Measurements from ENCODE around the gene CCBE1.
"Not testable (repeated sequence)": the region's sequence is repeated elsewhere in the genome, so short reads cannot be mapped to it uniquely, and the experiment has no call there.

The CCBE1 gene

DNA sequence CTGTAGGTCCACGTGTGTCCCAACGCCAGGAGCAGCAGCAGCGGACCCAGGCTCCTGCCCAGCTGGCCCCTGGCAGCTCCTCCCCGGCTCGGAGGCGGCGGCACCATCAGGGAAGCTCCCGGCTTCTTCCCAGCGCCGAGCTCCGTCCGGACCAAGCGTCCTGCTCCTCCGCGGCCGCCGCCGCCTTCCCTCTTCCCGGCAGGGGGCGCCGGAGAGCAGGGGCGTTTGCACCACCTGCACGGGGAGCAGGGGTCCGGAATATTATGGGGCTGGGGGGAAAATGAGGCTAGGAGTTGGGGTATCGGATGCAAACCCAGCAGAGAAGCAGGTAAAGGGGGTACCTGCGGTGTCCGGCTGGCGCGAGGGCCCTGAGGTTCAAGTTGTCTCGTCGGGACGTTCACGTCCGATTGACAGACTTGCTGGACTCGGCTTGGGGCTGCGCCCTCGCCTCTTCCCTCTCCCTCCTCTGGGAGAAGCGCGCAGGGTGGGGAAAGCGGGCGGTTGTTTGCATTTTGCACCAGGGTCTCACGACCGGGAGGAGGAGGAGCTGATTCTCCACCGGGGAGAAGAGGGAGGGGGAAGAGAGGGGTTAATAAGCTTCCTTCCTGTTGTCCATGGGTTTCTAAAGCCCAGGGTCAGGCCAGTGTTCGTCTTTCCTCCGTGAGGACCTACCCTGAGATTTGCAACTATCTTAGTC, at the start of gene CCBE1:
Gene CCBE1 (minus strand): TSS at position 188 of the 697 bp plus-strand sequence.
- DNase-seq, result peak; percentile 54

DNA sequence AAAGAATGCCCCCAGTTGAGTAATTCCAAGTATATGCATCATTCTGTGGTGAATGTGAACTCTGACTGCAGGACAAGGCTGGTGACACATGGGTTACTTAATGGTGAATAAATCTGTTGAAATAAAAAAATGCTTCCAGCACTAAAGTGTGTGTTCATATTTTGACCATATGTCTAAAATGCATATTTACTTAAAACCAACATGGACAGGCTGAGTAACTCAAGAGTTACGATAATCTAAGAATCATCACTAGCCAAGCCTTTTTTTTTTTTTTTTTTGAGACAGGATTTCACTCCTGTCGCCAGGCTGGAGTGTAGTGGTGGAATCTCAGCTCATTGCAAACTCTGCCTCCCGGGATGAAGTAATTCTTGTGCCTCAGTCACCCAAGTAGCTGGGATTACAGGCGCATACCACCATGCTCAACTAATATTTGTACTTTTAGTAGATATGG, 47.1 kb upstream of the CCBE1 start:
- DNase-seq, result no peak

DNA sequence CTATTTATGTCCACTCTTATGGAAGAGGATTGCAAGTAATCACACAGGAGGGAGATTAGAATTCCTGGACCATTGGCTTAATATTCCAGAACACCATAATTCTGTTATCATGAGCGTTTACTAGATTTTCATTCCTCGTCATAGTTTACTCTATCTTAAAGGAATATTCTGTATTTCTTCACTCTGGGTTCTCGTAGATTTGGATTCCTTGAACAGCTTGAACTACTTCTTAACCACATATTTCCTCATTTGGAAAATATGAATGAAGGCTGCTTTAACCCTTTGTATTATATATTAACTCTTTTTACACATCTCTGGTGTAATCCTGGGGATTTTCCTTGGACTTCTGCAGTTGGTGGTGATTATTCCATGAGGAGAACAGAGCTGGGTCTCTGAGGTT, 46.3 kb upstream of the CCBE1 start:
- no peak for DNase-seq

DNA sequence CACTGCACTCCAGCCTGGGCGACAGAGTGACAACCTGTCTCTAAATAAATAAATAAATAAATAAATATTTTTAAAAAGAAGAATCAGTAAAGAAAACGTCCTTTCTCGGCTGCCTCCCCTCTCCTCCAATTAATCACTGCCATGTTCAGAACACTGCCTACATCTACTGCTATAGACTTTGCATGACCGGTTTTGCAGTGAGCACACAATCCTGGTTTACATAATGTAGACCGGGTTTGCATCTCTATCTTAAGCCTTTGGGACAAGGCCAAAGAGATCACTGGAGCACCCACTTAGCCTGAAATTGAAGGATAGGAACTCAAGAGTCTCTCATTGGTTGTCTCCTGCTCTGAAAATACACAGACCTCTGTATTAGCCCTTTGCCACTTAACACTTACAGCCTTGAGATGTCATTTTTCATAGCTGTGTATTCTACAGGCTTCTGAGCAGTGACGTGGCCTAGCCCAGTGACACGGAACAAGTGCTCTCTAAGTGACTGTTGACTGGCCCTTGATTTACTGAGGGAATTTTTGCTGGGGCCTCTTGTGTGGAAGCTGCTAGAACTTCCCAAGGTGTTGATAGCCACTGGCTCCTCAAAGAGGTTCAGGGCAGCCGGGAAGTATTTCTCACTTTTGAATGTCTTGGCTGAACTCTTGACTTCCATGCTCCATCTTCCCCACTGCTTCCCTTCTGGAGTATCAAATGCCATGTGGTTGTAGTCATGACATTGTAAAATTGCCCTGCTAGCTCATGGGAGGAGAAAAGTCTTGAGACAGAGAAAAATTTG, 45.3 kb upstream of the CCBE1 start:
- no peak for DNase-seq

DNA sequence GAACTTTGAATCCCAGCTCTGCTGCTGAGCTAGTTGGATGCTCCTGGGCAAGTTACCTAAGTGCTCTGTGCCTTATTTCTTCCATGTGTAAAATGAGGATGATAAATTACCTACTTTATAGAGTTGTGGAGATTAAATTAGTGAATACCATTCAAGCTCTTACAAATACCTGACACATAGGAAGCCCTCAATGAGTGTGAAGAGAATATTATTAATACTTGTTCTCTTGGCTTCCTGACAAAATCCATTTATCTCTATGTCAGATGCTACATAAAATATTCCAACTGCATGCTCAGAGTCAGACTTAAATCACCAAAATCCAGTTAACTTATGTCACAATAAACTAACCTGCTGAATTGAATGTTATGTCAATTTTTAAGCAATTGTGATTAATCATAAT, 42.9 kb upstream of the CCBE1 start:
- no peak for DNase-seq

DNA sequence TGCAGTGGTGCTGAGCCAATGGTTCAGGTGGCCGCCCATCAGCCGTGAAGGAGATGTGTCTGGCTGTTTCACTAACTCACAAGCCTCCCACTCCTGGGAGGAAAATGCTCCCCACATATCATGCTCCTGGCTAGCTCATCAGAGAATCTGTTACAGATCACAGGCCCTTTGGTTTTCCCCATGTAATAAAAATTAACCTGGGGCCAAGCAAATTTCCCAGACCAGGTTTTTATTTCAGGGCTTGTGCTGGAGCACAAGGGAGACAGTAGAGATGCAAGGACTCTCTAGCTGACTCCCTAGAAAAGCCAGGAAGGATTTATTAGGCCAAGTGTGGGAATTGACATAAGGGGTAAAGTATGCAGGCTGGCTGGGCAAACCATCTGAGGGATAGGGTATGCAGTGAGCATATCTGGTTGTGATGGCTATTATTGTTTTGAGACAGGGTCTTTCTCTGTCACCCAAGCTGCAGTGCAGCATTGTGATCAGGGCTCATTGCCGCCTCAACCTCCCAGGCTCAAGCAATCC, 40.6 kb upstream of the CCBE1 start:
- DNase-seq, result no peak

DNA sequence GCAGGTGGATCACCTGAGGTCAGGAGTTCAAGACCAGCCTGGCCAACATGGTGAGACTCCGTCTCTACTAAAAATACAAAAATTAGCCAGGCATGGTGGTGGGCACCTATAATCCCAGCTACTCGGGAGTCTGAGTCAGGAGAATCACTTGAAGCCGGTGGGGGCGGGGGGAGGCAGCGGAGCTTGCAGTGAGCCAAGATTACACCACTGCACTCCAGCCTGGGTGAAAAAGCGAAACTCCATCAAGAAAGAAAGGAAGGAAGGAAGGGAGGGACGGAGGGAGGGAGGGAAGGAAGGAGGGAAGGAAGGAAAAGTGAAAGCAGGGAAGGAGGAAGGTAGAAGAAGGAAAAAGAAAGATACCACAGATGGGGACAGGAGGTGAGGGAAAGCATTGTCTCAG, 40.1 kb upstream of the CCBE1 start:
- not testable (repeated sequence) for DNase-seq

DNA sequence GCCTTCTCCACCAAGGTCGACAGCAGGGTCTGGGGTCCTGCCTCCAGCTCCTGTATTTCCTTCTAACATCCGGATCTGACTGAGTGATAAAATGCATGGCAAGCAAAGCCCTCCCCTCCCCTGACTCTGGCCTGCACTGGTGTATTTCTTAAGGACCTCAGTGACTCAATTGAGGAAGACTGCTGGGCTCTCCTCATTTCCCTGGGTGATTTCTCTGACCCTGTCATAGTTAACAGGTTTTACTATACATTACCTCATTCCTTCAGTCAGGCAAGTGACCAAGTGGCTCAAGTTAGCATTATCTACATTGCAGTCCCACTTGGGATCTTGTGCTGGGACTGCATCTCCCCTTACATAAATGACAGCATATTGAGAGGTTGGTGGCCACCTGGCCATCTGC, 38.8 kb upstream of the CCBE1 start:
- no peak for DNase-seq

DNA sequence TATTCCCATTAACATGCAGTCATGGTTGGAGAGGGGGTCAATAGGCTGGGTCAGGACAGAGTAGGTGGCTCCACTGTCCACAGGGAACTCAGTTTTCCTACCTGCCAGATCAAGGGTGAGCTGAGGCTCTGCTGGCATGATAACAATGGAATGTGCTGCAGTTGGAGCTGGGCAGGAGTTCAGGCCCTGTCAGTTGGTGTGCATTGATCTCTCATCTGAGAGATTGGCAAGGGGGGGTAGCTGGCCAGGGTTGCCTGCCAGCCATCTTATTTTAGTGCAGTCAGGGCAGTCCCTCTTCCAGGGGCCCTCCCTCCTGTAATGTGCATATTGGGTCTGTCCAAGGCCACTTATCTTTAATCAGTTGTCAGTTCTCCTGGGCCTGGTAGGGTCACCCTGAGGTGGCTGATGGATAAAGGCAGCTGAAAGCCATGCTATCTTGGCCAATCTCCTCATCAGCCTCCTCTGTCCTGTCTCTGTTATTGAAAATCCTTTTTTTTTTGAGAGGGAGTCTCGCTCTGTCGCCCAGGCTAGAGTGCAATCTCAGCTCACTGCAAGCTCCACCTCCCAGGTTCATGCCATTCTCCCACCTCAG, 38.1 kb upstream of the CCBE1 start:
- no peak for DNase-seq

DNA sequence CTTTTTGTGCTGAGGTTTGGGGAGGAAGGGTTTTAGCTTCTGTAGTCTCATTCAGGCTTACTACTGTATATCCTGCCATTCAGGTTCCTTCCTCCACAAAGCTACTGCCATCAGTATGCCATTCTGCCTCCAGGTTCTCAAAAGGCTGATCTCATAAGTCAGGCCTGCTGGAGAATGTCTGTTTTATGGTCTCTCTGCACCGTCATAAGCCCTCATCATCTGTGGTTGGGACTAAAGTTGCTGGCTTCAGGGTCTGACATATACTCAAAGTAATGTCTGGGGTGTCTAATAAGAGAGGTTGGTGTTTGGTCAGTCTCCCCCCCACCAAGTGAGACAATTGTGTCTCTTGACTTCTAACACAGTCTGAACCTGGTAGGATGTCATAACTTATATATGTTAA, 36.2 kb upstream of the CCBE1 start:
- no peak for DNase-seq

DNA sequence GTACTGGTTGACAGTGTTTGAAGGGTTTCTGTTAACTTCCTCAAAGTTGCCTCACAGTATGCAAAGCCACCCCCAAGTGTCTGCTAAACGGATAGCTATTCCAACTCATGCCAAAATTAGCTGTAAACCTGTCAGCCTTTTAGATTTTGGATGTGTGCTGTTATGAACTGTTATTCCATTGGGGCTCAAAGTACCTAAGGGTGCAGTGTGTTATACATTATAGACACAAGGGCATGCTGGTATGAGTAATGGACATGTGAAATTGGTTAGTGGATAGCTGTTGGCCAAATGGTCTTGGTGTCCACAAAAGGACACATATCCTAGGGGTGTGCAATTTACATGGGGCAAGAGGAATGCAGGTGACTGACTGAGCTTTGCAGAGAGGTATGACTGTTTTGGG, 33.7 kb upstream of the CCBE1 start:
- no peak for DNase-seq

DNA sequence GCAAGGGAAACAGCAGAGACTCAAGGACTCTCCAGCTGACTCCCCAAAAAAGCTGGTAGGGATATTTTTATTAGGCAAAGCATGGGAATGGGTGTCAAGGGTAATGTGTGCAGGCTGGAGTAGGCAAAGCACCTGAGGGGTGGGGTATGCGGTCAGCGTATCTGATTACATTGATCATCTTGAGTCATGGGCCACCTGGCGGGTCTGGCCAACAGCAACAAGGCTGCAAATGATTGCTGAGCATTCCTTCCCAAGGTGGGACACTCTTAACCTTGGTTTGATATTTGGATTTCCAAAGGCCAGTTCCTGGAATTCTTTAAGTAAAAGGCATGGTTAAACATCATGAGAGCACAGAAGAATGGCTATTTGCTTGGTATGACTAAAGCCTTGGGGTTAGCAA, 32.6 kb upstream of the CCBE1 start:
- no peak for DNase-seq

DNA sequence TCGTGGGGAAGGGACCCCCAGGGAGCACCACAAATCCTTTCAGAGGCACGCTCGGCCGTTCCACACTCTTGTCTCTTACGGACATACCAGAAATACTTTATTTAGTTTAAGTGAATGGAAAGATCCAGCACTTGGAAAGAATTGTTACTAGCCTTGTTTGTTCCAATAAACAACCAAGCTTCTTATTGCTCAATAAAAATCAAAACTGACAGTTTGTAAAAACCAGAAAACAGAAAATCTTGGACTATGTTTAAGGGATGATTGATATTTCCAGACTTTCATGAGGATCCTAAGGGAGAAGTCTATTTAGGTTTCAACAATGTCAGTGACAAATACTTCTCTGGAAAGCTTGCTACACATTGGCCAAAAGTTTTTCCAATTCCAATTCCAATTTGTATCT, 31.6 kb upstream of the CCBE1 start:
- no peak for DNase-seq

DNA sequence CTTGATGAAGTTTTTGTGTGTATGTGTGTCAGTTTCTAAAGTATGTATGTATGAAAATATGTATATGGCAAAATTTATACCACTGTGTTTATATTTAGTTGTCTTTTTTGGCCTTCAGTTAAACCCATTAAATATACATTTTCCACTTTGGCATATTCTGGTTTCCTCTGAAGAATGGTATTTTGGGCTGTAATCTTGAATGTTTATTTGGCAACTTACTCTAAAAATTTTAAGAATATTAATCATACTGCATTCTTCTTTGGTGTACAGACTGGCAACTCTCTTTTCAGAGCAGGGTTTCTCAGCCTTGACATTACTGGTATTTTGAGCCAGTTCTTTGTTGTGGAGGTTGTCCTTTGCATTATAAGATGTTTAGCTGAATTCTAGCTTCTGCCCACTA, 27.9 kb upstream of the CCBE1 start:
- no peak for DNase-seq

DNA sequence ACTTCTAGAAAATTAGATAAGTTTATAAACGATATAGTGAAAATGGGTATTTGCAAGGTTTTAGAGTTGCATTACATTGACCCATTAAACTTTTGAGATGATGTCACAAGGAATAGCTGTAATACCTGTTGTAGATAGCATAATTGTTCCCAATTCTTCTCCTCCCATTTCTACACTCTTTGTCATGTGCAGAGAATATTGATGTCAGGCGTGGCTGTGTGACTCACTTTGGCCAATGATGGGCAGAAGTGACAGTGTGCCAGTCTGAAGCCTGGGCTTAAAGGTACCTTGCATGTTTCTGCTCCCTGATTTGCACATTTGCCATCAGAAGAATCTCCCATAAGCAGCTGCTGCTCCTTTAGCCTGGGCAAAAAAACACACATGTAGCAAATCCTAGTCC, 26.9 kb upstream of the CCBE1 start:
- no peak for DNase-seq

DNA sequence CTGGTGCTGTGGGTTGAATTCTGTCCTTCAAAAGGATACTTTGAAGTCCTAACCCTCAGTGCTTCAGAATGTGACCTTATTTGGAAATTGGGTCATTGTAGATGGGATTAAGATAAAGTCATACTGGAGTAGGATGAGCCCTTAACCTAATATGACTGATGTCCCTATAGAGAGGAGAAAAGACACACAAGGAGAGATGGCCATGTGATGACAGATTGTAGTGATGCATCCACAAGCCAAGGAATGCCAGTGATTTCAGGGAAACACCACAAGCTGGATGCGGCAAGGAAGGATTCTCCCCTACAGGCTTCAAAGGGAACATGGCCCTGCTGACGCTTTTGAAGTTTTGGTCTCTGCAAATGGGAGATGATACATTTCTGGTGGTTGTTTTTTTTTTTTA, 24.7 kb upstream of the CCBE1 start:
- DNase-seq, result no peak

DNA sequence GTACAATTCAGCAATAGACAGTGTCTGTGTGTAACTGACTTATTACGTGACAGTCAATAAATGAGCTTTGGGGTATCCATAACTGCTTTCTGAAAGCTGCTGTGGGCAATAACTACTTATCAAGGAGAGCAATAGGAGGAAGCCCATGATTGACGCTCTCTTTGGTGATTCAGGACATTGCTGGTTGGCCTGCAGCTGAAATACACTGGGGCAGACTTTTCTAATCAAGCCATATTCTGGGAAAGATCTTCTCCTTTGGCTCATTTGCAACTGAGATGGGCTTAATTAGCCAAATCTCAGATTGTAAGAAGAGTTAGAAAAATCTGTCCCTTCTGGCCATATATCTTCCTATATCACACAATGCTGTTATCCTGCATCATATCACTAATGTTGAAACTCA, 24.0 kb upstream of the CCBE1 start:
- DNase-seq, result no peak

DNA sequence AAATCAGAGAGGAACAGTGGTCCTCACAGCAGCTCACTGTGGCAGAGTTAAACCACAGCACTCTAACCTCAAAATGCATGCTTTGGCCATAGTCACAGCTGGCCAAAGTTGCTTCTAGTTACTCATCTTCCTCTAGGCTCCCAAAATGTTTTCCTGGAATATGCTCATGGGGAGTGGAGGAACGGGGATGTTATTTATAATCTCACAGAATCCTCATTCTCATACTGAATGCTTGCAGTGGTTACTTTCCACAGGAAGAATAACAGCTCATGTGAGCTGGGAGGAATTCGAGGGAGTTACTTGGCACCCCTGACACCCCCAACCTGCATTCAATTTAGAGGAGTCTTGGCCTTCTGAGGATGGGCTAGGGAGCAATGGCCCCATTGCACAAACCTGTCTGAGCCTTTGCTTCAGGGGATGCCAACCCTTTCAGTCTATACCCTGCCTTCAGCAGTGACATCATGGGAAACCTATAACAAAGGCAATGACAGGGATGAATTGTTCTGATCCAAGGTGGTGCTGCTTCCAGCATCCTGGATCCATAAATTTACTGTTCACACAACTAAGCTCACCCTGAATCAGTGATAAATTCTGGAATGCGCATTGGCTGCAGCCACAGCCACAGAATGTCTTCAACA, 22.4 kb upstream of the CCBE1 start:
- no peak for DNase-seq

DNA sequence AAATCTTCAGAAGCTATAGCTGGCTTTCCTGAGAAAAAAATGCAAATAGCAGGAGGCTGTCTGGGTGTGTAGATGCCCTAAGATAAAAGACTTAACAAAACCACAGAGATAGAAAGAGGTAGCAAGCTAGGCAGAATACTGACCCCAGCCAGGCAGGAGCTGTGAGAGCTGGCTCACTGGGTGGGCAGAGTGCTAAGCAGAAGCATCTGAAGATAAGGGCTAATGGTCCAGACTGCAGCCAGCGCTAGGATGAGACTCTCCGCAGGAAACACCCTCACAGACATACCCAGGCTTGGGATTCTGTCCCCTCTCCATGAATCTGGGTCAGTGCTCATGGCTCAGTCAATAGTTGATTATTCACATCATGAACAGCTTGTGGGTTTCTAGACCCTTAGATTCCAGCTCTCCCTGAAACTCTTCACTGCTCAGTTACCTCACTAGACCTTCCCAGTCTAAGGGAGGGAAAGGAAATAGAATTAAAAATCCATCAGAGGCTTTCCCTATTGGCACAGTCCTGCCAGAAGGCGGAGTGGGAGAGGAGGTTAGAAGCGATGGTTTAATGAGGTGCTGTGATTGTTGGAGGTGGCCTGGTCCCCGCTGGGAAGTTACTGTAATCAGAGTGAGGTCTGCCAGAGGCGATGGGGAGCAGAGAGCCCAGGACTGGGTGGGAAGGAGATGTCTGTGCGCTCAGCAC, 21.4 kb upstream of the CCBE1 start:
- no peak for DNase-seq

DNA sequence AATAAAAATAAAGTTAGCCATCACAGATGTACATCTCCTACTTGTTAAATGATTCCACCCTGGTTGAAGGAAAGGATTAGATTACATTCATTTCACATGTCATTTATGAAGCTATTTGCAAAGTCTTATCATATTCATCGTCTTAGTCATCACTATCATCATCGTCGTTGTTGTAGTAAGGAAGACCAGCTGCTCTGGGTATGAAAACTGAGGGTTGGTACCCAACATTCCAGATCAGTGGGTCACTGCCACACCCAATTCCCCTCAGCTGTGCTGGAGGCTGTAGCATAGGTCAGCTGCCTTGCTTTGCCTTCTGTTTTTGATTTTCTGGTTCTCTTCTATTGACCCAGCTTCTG, 20.9 kb upstream of the CCBE1 start:
- no peak for DNase-seq

DNA sequence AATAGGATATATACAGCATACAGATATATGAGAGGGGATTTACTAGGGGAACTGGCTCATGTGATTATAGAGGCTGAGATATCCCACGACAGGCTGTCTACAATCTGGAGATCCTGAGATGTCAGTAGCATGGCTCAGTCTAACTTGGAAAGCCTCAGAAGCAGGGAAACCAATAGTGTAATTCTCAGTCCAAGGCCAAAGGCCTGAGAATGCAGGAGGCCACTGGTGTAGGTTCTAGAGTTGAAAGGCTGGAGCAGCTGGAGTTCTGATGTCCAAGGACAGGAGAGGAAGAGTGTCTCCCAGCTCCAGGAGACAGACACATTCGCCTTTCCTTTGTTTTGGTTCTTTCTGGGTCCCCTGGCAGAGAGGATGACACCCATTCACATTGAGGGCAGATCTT, 20.1 kb upstream of the CCBE1 start:
- DNase-seq, result no peak

DNA sequence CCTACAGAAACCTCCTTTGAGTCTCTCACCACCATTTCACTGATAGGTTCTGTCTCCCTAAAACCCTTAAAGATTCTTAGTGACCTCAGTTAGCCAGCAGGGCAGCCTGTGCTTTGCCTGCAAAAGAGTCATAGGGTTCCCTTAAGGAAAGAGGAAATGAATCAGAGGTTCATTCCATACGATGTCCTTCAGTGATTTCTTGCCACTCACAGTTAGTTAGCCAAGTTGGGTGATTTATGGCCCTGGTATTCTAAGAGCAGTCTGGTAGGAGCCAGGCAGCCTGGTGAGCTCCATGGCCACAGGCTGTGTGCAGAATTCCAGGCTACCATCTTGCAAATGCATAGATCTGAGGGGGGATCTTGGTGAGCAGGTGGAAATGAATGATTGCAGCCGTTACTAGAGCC, 18.7 kb upstream of the CCBE1 start:
- no peak for DNase-seq

DNA sequence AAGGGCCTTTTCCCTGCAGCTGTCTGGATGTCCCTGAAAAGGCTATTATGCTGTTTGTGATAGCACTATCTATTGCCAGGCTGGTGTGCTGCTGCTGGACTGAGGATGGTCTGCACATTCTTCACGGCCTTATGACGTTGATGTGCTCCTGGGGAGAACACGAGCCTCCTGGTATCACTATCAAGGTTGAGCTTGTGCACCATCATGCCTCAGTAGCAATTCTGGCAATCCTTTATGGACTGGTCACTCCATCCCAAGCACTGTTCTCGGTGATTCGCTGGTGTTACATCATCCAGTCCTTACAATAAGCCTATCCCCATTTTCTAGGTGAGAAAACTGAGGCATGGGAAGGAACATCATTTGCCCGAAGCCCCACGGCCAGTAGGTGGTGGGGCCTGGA, 18.2 kb upstream of the CCBE1 start:
- no peak for DNase-seq
